HG02571 (cell line): ENCODE data around the gene RPL12.

Experiments
- ATAC-seq: cut with Tn5 transposase; IDR thresholded peaks from one replicate; pipeline ENCODE4 v1.9.1; 2021; ENCODE audit warnings: mild to moderate bottlenecking, moderate library complexity; ENCODE audit not compliant: unreplicated experiment

Gene RPL12

DNA sequence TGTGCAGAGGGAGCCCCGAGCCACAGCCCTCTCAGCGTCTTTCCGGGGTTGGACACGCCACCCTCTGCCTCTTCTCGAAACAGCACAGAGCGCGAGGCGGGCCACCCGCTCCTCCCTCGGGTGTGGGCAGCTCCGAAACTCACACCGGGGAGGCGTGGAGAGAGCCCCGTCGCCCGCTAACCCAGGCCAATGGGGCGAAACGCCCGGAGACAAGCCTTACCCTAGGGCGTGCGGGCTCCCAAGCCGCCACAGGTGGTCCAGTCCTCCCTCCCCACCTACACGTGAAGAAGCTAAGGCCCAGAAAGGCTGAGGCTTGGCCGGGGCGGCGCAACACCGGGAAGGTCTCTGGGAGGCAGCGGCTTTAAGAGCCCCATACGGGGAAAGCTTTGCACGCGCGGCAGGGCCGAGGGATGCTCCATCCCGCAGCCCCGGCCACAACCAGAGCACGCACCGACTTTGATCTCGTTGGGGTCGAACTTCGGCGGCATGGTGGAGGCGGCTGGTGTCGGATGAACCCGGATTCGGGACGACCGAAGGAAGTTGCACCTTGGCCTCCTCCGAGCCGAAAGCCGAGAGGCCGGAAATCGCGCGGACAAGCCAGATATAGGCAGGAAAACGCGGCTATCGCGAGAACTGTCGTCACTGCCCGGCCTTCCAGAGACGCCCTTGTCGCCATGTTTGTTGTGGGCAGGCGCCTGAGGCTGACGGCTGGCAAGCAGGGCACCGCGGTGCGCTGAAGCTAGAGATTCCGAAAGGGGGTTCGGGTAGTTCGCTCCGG, at the start of gene RPL12, which contains the start of gene LRSAM1:
TSS of gene RPL12 (minus strand) at position 577 of the 778 bp plus-strand sequence. CDS start at position 488, 89 bp downstream.
TSS of gene LRSAM1 (plus strand) at position 681 of the 778 bp plus-strand sequence. CDS start 3,018 bp downstream, outside the sequence.
- peak; percentile 61 for ATAC-seq

DNA sequence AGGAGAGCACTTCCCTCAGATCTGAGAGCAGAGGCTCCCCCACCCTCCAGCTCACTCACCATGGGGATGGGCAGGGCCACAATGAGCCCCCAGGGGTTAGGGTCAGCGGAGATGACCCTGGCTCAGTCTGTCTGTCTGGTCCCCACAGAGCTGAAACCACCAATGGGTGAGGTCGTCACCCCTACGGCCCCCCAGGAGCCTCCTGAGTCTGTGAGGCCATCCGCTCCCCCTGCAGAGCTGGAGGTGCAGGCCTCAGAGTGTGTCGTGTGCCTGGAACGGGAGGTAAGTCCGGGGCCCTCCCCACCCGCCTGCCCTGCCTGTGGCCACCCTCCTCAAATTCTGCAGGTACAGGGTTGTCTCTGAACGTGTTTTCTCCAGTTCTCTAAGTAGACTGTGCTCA, 49.7 kb upstream of the RPL12 start:
- ATAC-seq: no peak

- ATAC-seq: no peak
These were observed 49.2 kb upstream of the RPL12 start for GRCh38 chr9:127500399-127500798.

DNA sequence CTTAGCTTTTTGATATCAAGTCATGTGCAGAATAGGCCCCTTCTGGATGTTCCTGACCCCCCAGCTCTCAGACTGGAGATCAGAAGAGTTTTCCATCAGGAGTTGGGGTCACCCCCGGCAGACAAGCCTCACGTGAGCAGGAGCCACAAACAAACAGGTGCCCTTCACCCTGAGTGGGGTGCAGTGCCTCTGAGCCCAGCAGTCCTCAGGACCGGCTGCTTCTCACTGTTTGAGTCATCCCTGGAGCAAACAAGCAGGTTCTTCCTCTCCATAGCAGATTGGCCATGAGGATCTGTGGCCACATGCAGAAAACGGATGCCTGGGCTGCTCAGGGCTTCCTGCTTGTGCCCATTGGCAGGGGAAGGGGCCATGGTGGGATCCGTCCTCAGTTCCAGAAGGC, 47.1 kb upstream of the RPL12 start:
- ATAC-seq: no peak

- no peak for ATAC-seq
These were observed 46.6 kb upstream of the RPL12 start for GRCh38 chr9:127497656-127498290.

DNA sequence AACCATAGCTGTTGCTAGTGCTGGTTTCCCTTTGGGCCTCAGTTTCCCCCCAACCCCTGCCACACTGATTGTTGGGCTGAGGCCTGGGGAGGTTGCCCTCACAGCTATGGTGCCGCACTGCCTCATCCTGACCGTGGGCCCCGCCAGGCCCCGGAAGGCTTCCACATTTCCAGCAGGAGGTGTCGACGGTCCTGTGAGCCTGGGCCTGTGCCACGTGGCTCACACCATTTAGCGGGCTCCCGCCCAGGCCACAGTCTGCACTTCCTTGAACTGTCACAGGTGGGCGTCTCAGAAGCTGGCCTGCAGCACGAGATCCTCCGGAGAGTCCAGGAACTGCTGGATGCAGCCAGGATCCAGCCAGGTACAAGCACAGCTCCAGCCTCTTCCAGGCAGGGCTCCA, 45.8 kb upstream of the RPL12 start:
- no peak for ATAC-seq

GRCh38 chr9:127495884-127496555, 44.8 kb upstream of the RPL12 start:
- ATAC-seq: no peak

DNA sequence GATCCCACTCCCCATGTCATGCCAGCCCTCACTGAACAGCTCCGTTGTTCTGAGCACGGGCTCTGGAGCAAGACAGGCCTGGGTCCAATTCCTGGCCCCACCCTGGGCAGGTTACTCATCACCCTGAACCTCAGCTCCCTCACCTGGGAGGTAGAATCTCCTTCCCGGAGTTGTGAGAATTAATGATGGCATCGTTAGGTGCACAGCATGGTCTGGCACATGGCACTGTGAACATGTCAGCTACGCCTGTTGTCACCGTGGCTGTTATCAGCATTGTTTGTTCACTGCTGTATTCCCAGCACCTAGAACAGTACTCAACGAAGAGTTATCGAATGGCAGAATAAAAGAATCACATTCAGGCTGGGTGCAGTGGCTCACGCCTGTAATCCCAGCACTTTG, 43.1 kb upstream of the RPL12 start:
- ATAC-seq: no peak

GRCh38 chr9:127493592-127494303, 42.5 kb upstream of the RPL12 start:
- no peak for ATAC-seq

GRCh38 chr9:127492616-127493015, 41.4 kb upstream of the RPL12 start:
- no peak for ATAC-seq

GRCh38 chr9:127491516-127491915, 40.3 kb upstream of the RPL12 start:
- ATAC-seq: no peak

GRCh38 chr9:127490535-127491230, 39.5 kb upstream of the RPL12 start:
- ATAC-seq: no peak

- ATAC-seq: no peak
These were observed 38.4 kb upstream of the RPL12 start for GRCh38 chr9:127489471-127490115.

DNA sequence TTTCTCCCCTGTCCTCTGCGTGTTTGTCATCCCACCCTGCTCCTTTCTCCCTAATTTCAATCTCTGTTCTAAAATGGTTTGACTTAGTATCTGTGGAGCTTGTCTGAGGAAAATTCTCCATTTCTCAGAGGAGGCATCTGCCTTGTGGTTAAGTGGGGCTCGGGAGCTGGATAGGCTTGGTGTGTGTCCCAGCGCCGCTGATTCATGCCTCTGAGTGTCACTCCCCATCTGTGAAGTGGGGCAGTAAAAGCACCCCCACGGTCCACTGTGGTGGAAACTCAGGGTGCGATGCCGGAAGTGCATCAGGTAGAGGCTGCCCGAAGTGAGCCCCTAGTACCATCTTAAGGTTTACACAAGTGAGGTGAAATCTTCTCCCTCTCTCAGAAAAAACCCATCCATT, 37.7 kb upstream of the RPL12 start:
- ATAC-seq: no peak

DNA sequence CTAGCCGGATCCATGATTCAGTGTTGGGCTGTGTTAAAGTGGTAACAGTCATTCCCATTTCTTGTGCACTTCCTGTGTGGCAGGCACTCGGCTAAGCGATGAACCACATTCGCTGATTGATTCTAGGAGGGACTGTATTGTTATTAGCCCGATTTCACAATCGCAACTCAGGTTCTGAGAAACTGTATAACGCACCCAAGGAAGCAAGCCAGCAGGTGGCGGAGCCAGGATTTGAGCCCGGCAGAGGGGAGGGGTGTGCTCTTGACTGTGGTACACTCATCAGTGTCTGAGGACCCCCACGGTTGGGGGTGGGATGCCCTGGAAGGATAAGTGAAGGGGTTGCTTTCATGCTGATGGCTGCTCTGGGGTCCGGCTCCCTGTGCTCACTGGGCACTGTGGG, 34.8 kb upstream of the RPL12 start:
- ATAC-seq: no peak

DNA sequence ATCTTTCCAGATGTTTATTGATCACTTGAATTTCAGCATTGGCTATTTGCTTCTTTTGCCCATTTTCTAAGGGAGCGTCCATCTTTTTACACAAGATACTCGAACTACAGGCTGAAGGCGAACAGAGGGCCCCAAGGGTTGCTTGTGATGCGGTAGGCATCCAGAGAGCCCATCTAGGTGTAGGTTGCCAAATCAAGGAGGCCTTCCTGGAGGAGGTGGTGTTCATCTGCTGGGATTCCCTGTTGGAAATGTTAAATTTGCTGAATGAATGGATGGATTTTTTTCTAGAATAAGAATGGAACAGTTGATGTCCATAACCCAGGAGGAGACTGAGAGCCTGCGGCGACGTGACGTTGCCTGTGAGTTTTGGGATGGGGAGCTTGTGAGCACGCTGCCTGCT, 31.5 kb upstream of the RPL12 start:
- ATAC-seq: no peak

DNA sequence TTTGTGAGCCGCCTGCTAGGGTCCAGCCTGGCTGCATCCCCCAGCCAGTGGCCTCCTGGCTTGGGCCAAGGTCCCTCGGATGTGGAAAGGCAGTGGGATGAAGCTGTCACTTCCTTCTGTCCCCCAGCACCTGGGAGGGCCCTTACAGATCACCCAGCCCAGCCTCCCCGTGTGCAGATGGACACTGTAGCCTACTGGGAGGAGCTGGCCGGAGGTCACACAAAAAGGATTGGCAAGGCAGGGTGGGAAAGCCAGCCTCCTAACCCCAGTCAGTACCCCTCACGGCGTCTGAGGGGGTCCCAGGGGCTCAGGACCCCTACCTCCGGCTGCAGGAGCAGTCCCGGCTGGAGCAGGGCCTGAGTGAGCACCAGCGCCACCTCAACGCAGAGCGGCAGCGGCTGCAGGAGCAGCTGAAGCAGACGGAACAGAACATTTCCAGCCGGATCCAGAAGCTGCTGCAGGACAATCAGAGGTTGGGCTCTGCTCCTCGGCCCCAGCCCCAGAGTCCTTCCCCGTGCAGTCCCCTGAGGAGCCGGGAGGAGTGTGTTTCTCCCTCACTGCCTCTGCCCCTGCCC, 28.4 kb upstream of the RPL12 start:
- no peak for ATAC-seq

GRCh38 chr9:127474592-127474991, 23.4 kb upstream of the RPL12 start:
- no peak for ATAC-seq

DNA sequence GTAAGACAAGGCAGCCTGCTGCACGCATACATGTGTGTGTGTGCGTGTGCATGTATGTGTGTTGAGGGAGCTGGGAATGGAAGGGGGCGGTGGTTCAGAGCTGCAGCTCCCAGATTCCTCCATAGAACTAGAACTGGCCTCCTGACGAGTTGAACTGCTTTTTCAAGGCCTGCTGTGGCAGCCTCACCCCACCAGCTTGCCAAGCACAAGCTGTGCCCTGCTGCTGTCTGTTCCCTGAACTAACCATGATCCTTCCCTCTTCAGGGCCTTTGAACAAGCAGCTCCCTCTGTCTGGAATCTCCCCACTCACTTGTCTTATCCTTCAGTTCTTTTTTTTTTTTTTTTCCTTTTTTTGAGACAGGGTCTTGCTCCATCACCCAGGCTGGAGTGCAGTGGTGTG, 22.7 kb upstream of the RPL12 start:
- no peak for ATAC-seq

GRCh38 chr9:127473501-127473900, 22.3 kb upstream of the RPL12 start:
- ATAC-seq: no peak
